ENCODE results near the gene NCOA1. TPM values are rescaled to one million over a fixed set of nuclear protein-coding genes. Genes with fewer than 3 reads are reported as not detected.

The NCOA1 gene
- polyA plus RNA-seq, 1 of the 3 experiments (the other 2 are of a cell fraction) = 10.7 TPM

GRCh38 chr2:24566209-24566608 is 75.2 kb downstream of the NCOA1 start:
- ChIA-PET CTCF (interaction anchor here (1.0 to 1.8 kb wide), 2 partner anchors 11 to 13 kb away, joined by 3 to 6 read pairs; no protein-coding TSS in a partner anchor), POLR2A (interaction anchor here (1.0 kb wide), 1 partner anchor 226 kb away, joined by 3 read pairs; no protein-coding TSS in a partner anchor)
- TF ChIP-seq, protein P1, sequence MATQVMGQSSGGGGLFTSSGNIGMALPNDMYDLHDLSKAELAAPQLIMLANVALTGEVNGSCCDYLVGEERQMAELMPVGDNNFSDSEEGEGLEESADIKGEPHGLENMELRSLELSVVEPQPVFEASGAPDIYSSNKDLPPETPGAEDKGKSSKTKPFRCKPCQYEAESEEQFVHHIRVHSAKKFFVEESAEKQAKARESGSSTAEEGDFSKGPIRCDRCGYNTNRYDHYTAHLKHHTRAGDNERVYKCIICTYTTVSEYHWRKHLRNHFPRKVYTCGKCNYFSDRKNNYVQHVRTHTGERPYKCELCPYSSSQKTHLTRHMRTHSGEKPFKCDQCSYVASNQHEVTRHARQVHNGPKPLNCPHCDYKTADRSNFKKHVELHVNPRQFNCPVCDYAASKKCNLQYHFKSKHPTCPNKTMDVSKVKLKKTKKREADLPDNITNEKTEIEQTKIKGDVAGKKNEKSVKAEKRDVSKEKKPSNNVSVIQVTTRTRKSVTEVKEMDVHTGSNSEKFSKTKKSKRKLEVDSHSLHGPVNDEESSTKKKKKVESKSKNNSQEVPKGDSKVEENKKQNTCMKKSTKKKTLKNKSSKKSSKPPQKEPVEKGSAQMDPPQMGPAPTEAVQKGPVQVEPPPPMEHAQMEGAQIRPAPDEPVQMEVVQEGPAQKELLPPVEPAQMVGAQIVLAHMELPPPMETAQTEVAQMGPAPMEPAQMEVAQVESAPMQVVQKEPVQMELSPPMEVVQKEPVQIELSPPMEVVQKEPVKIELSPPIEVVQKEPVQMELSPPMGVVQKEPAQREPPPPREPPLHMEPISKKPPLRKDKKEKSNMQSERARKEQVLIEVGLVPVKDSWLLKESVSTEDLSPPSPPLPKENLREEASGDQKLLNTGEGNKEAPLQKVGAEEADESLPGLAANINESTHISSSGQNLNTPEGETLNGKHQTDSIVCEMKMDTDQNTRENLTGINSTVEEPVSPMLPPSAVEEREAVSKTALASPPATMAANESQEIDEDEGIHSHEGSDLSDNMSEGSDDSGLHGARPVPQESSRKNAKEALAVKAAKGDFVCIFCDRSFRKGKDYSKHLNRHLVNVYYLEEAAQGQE (IDR thresholded peaks at IDR 0.05; ENCODE audit: low read depth, low read length) = no peak
- TF ChIP-seq, protein P2, sequence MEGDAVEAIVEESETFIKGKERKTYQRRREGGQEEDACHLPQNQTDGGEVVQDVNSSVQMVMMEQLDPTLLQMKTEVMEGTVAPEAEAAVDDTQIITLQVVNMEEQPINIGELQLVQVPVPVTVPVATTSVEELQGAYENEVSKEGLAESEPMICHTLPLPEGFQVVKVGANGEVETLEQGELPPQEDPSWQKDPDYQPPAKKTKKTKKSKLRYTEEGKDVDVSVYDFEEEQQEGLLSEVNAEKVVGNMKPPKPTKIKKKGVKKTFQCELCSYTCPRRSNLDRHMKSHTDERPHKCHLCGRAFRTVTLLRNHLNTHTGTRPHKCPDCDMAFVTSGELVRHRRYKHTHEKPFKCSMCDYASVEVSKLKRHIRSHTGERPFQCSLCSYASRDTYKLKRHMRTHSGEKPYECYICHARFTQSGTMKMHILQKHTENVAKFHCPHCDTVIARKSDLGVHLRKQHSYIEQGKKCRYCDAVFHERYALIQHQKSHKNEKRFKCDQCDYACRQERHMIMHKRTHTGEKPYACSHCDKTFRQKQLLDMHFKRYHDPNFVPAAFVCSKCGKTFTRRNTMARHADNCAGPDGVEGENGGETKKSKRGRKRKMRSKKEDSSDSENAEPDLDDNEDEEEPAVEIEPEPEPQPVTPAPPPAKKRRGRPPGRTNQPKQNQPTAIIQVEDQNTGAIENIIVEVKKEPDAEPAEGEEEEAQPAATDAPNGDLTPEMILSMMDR (IDR thresholded peaks at IDR 0.05) = no peak
- TF ChIP-seq, protein P3, sequence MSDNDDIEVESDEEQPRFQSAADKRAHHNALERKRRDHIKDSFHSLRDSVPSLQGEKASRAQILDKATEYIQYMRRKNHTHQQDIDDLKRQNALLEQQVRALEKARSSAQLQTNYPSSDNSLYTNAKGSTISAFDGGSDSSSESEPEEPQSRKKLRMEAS (IDR thresholded peaks at IDR 0.05; ENCODE audit: low read depth) = no peak
- H3K9ac ChIP-seq = no peak overlapping the region
- no peaks in the 10 kb centered on the region for H3F3A ChIP-seq (replicated peaks; ENCODE audit: insufficient read depth)
- no peaks in the 10 kb centered on the region for H3K9me3 ChIP-seq
- H3K4me3 ChIP-seq (ENCODE audit: low read depth in 2 of 2, low read length in 1 of 2) = no peak overlapping the region; a peak in 1 of 4 replicates
- no peaks in the 10 kb centered on the region for H4K20me1 ChIP-seq (ENCODE audit: insufficient read depth)
- no peaks in the 10 kb centered on the region for H3K27me3 ChIP-seq (ENCODE audit: insufficient read depth)
- no peak overlapping the region for H3K27ac ChIP-seq (ENCODE audit: low read depth in 2 of 2, low read length in 1 of 2)
- H3K4me1 ChIP-seq (ENCODE audit: control insufficient read depth in 1 of 2, insufficient read depth in 2 of 2, low read depth in 1 of 2, low read length in 1 of 2) = peaks cover 0 to 8% of the 10 kb centered on the region in 2 experiments; a peak in 2 of 4 replicates
- no peak overlapping the region for H2AFZ ChIP-seq (ENCODE audit: low read depth)
- peaks cover 14 to 15% of the 10 kb centered on the region in 2 experiments for H3K36me3 ChIP-seq (replicated peaks in 1 of 2; ENCODE audit: control insufficient read depth in 1 of 2, insufficient read depth in 2 of 2, low read length in 1 of 2)
- H3K9me2 ChIP-seq = no peaks in the 10 kb centered on the region
- H3K79me2 ChIP-seq (ENCODE audit: insufficient read depth) = no peaks in the 10 kb centered on the region
- WGBS (ENCODE audit: low lambda C conversion rate) = 77% methylated on average over 3 of the region's 3 CpGs
- H3K4me2 ChIP-seq = no peak overlapping the region
- DNase-seq = no peak

GRCh38 chr2:24566630-24567029 is 75.6 kb downstream of the NCOA1 start:
- Histone ChIP-seq H4K20me1 (ENCODE audit: insufficient read depth) (no peaks in the 10 kb centered on the region), H3F3A (replicated peaks; ENCODE audit: insufficient read depth) (no peaks in the 10 kb centered on the region), H3K4me3 (ENCODE audit: low read depth in 2 of 2, low read length in 1 of 2) (no peak overlapping the region; a peak in 1 of 4 replicates)

More at GRCh38 chr2:24566630-24567029, 75.6 kb downstream of the NCOA1 start:
- TF ChIP-seq SMC3 (IDR thresholded peaks at IDR 0.05; ENCODE audit: low read depth, low read length) (no peak), ELF1 (IDR thresholded peaks at IDR 0.05) (no peak), RXRA (IDR thresholded peaks at IDR 0.05; ENCODE audit: borderline replicate concordance, low read depth) (no peak), YY1 (IDR thresholded peaks at IDR 0.05; ENCODE audit: low read depth) (no peak)
- TF ChIP-seq, protein P4, sequence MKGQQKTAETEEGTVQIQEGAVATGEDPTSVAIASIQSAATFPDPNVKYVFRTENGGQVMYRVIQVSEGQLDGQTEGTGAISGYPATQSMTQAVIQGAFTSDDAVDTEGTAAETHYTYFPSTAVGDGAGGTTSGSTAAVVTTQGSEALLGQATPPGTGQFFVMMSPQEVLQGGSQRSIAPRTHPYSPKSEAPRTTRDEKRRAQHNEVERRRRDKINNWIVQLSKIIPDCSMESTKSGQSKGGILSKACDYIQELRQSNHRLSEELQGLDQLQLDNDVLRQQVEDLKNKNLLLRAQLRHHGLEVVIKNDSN (IDR thresholded peaks at IDR 0.05; ENCODE audit: borderline replicate concordance, low read depth) = no peak
- TF ChIP-seq, protein P5, sequence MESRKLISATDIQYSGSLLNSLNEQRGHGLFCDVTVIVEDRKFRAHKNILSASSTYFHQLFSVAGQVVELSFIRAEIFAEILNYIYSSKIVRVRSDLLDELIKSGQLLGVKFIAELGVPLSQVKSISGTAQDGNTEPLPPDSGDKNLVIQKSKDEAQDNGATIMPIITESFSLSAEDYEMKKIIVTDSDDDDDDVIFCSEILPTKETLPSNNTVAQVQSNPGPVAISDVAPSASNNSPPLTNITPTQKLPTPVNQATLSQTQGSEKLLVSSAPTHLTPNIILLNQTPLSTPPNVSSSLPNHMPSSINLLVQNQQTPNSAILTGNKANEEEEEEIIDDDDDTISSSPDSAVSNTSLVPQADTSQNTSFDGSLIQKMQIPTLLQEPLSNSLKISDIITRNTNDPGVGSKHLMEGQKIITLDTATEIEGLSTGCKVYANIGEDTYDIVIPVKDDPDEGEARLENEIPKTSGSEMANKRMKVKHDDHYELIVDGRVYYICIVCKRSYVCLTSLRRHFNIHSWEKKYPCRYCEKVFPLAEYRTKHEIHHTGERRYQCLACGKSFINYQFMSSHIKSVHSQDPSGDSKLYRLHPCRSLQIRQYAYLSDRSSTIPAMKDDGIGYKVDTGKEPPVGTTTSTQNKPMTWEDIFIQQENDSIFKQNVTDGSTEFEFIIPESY (IDR thresholded peaks at IDR 0.05; ENCODE audit: borderline replicate concordance, low read depth) = no peak
- Histone ChIP-seq H3K27me3 (ENCODE audit: insufficient read depth) (no peaks in the 10 kb centered on the region), H3K36me3 (replicated peaks in 1 of 2; ENCODE audit: control insufficient read depth in 1 of 2, insufficient read depth in 2 of 2, low read length in 1 of 2) (peaks cover 14 to 15% of the 10 kb centered on the region in 2 experiments), H3K9ac (no peak overlapping the region), H3K4me1 (ENCODE audit: control insufficient read depth in 1 of 2, insufficient read depth in 2 of 2, low read depth in 1 of 2, low read length in 1 of 2) (peaks cover 0 to 8% of the 10 kb centered on the region in 2 experiments; a peak in 2 of 4 replicates), H3K9me2 (no peaks in the 10 kb centered on the region), H3K27ac (ENCODE audit: low read depth in 2 of 2, low read length in 1 of 2) (no peak overlapping the region), H3K79me2 (ENCODE audit: insufficient read depth) (no peaks in the 10 kb centered on the region), H2AFZ (ENCODE audit: low read depth) (no peak overlapping the region), H3K4me2 (no peak overlapping the region), H3K9me3 (no peaks in the 10 kb centered on the region)
- DNase-seq = no peak
- ChIA-PET CTCF (interaction anchor here (1.0 to 1.8 kb wide), 2 partner anchors 10 to 12 kb away, joined by 3 to 6 read pairs; no protein-coding TSS in a partner anchor), POLR2A (no interaction called here)
- 96% methylated on average over 6 of the region's 7 CpGs for WGBS (ENCODE audit: low lambda C conversion rate)
